GF-D8 (cell line): ENCODE measurements around the gene EIF4E3.

Experiments used
- DNase-seq: peaks from one replicate; lab custom pipeline; 2025; lab: John Stamatoyannopoulos, UW

EIF4E3 gene

DNA sequence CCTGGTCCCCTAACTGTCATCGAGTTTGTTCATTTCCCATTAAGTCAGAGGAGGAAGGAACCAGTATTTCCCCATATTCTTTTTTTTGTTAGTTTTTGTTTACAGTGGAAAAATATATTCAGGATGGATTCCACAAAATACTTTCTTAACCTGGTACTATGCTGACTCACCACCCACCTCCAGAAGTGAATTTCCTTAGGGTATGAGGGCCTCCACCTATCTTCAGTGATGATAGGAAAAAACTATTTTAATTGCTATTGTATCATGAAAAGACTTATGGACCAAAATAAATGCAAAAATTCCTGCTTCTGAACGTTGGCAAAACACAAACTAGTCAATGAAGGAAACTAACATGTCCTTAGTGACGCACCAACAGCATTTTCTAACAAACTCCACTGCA is 77.5 kb downstream of the EIF4E3 start:
- no peak for DNase-seq

DNA sequence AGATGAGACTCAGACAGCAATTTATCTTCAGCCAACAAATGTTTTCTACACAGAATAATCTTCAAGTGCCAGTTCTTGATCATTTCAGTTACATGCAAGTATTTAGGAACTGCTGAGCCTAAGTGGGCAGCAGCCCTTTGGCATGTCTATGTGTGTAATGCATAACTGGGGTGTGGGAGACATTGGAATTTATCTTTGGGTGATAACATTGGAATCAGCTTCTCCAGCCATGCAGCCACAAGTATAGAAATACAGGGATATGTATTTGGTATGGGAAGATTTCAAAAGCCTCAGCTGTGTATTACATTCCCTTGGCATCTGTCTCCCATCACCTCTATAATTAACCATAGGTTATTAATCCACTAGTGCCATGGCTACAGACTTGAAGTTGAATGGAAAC is 78.2 kb downstream of the EIF4E3 start:
- DNase-seq: no peak

DNA sequence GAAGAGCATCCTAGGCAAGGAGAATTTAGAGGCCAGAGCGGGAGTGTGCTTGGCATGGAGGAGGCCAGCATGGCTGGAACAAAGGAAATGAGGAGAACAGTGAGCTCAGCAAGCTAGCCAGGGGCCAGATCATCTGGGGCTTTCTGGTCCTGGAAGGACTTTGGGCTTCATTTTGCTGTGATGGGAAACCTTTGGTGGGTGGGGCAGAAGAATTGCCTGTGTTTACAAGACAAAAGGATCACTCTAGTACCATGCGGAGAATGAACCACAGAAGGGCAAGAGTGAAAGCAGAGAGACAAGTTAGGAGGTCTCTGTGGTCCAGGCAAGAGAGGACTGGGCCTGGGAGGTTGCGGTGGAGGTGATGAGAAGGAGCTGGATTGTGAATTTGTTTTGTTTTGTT is 80.1 kb downstream of the EIF4E3 start:
- DNase-seq: no peak

DNA sequence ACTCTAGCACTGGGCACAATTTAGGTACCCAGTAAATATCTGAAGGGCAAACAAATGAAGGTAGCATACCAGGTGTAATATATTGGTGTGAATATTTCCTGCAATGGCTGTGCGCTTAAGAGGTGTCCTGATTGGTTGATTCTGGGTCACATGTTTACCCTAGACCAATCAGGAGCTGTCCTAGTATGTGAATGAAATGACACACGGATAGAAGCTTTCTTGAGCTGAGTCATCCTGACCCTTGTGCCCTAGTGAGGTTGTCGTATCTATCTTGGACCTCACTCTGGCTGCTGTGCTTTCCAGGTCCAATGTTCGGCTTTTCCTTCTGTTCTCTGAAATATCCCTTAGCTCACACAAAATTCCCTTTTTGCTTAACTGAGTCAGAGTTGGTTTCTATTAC is 83.5 kb downstream of the EIF4E3 start:
- DNase-seq: no peak

DNA sequence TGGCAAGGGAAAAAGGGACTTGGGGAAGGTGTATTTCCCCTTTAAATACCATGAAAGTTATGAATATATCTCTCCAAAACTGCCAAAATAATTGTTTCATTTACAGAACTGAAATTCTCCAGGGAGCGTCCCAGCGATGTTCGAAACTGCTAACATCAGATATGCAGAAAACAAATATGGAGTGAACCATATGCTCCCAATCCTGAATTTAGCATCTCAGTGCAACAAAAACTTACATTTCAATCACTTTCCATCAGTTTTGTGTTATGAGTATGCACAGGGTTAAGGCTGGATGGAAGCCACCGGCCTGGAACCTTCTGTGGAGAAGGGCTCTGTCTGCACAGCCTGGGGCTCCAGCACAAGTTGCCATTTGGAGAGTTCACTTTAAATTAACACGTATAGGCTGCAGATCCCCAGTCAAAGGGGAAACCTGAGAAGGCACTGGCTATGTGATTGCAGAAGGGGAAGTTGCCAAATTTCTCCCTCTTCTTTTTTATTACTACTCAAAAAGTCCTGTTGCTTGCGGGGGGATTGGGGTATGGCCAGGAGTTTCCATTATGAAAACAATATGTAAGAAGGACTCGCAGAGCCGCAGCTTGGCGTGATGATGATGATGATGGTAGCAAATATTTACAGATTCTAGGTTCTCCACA is 84.7 kb downstream of the EIF4E3 start:
- DNase-seq: peak; percentile 29

DNA sequence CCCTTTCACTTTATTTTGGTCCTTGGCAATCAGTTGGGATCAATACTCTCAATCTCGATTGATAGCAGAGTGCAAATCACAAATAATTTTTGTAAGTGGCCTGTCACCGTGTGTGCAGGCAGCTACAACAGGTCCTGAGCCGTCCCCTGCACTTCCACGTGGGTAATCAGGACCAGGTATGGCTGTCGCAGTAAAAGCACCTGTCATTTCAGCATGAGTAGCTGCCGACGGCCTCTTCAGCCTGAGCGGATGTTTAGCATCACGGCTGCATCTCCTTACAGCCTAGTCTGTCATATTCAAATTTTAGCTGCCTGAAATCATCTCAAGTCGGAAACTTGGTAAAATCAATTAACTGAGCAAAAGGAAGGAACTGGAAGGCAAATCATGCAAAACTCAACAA is 88.7 kb downstream of the EIF4E3 start:
- DNase-seq: no peak

DNA sequence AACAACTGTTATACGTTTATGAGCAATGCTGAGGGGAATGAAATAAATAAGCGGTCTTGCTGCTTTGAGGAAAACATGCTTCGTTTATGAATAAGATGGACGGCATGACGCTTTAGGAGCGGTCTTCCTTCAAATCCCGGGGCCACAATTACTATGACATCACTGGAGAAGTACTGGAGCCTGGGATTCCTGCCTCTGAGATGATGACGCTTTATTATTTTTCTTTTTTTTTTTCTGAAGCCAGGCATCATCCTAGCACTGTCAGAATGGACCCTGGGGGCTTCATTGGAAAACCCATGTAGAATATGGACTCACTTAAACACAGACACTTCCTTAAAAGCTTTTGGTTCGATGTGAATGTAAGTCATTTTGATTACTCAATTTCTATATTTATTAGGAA is 89.2 kb downstream of the EIF4E3 start:
- no peak for DNase-seq

DNA sequence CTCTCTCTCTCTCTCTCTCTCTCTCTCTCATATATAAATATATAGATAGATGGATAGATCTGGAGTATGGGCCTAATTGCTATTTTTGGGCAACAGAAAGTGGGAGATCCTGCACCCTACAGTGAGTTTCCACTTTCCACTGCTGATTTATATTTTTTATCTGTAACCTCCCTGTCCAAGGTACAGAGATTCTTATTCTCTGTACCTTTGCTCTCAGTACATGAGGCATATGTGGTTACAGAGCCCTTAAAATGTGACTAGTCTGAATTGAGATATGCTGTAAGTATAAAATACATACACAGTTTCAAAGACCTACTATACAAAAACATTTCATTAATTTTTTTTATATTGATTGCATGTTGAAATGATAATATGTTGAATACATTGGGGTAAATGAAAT is 90.5 kb downstream of the EIF4E3 start:
- DNase-seq: no peak

DNA sequence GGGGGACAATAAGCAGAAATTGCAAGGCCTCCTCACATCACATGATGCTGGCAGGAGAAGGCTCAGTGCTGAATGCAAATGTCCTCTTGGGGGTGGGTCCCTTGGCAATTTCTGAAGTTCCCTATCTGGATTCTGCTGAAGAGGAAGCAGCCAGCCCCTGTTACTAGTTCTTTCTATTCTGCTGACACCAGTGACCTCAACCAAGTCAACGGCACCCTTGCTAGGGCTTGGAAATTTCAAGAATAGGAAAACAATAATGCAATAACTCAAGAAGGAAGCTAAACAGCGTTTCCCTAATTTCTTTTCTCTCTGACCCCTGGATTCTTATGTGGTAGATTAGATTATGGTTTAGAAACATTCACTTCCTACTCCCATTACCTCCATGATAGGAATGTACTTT is 95.5 kb downstream of the EIF4E3 start:
- DNase-seq: no peak

DNA sequence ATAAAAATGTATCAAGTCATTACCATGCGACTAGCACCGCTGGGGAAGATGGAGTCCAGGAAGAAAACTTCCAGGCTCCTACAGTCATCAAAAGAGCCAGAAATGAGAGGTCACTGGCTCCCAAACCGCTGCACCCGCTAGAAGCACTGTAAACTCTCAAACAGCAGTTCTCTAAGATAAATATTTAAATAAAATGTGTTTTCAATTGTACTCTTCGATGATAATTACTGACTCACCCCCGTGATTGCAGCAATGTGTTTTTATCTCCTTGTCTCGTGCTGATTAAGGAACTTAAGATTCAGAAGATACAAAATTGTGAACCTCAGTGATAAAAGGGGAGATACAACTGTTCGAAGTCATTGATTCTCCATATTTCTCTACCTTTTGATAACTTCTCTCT is 95.9 kb downstream of the EIF4E3 start:
- no peak for DNase-seq

DNA sequence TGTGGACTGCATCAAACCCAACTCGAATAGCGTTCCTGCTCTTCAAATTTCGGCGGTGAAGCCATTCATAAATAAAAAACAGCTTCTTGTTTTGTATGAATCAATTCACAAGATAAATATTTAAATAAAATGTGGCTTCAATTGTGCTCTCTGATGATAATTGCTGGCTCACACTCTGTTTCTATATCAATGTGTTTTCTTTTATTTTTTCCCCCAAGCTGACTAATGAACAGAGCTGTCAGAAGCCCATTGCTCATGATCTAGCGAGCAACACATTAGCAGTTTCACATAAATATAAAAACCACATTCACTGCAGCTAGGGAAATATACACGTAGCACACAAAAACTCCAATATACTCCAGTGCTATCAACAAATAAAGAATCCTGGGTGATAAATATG is 96.7 kb downstream of the EIF4E3 start:
- DNase-seq: no peak

DNA sequence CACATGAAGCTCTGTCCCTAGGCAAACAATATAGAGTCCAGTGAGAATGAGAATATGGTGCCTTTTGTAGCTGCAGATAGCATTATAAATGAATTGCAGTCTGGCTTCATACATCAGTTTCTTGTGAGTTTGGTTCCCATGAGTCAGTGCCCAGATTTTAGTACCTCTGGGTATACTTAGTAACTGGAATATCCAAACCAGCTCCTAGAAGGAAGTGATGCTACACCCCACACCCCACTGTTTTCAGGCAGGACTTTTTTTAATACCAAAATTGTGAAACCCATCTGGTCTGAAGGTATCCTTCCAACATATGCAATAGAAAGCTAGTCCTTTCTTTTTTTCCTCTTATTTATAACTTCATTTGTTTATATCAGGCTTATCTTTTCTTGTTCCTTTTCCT is 99.5 kb downstream of the EIF4E3 start:
- DNase-seq: no peak
